H9 (cell line): ENCODE results near the gene VAMP2. TPM values are rescaled to one million over a fixed set of nuclear protein-coding genes. Genes with fewer than 3 reads are reported as not detected.

ENCODE experiments used
- DNase-seq: peaks from one replicate; pipeline ENCODE4 v3.0.0-alpha.2; 2017
- H2AFZ ChIP-seq: one replicate; pipeline ENCODE4 v1.6.1; 2013; ENCODE audit warnings: mild to moderate bottlenecking, low read length, control low read depth, moderate library complexity
- H2AK5ac ChIP-seq: 2 replicates; pipeline ENCODE4 v1.6.1; 2013; ENCODE audit warnings: low read length, control low read depth, mixed read lengths; ENCODE audit not compliant: insufficient read length
- H2BK120ac ChIP-seq: one replicate; pipeline ENCODE4 v1.6.1; 2013; ENCODE audit warnings: low read depth, mild to moderate bottlenecking, low read length, control low read depth, inconsistent platforms; ENCODE audit not compliant: poor library complexity, severe bottlenecking
- H2BK12ac ChIP-seq: 2 replicates; pipeline ENCODE4 v1.6.1; 2013; ENCODE audit warnings: low read length, control low read depth, mixed read lengths, low read depth; ENCODE audit not compliant: insufficient read length
- H2BK15ac ChIP-seq: 2 replicates; pipeline ENCODE4 v1.6.1; 2013; ENCODE audit warnings: low read depth, low read length, control low read depth
- H2BK20ac ChIP-seq: one replicate; pipeline ENCODE4 v1.6.1; 2013; ENCODE audit warnings: low read depth, mild to moderate bottlenecking, low read length, control low read depth, inconsistent platforms; ENCODE audit not compliant: poor library complexity, severe bottlenecking
- H2BK5ac ChIP-seq: 2 replicates; pipeline ENCODE4 v1.6.1; 2013; ENCODE audit warnings: low read length, control low read depth, mixed read lengths; ENCODE audit not compliant: insufficient read length
- H3K14ac ChIP-seq: 2 replicates; pipeline ENCODE4 v1.6.1; 2013; ENCODE audit warnings: low read length, control low read depth; ENCODE audit not compliant: insufficient read depth
- H3K18ac ChIP-seq: 2 replicates; pipeline ENCODE4 v1.6.1; 2013; ENCODE audit warnings: low read depth, mild to moderate bottlenecking, mixed read lengths, low read length, control low read depth; ENCODE audit not compliant: insufficient read length
- H3K23ac ChIP-seq: 2 replicates; pipeline ENCODE4 v1.6.1; 2013; ENCODE audit warnings: low read length, control low read depth, mixed read lengths, low read depth; ENCODE audit not compliant: insufficient read length
- H3K23me2 ChIP-seq: 2 replicates; pipeline ENCODE4 v1.6.1; 2013; ENCODE audit warnings: low read depth, mild to moderate bottlenecking, mixed read lengths, low read length, control low read depth; ENCODE audit not compliant: insufficient read length, poor library complexity, severe bottlenecking
- H3K27ac ChIP-seq: 2 replicates; pipeline ENCODE4 v1.5.1; 2013; ENCODE audit warnings: low read length, control low read depth, mixed read lengths, low read depth; ENCODE audit not compliant: insufficient read length
- H3K27me3 ChIP-seq: 2 replicates; pipeline ENCODE4 v1.6.1; 2013; ENCODE audit warnings: low read length, control low read depth, inconsistent platforms; ENCODE audit not compliant: insufficient read depth
- H3K4ac ChIP-seq: 2 replicates; pipeline ENCODE4 v1.6.1; 2013; ENCODE audit warnings: low read depth, mild to moderate bottlenecking, control low read depth, inconsistent platforms, low read length, moderate library complexity
- H3K4me1 ChIP-seq: 2 replicates; pipeline ENCODE4 v1.6.1; 2013; ENCODE audit warnings: low read length, control low read depth, inconsistent platforms; ENCODE audit not compliant: insufficient read depth
- H3K4me2 ChIP-seq: 2 replicates; pipeline ENCODE4 v1.6.1; 2013; ENCODE audit warnings: low read length, control low read depth, mixed read lengths; ENCODE audit not compliant: insufficient read length, insufficient read depth
- H3K56ac ChIP-seq: 2 replicates; pipeline ENCODE4 v1.6.1; 2013; ENCODE audit warnings: low read depth, mild to moderate bottlenecking, mixed read lengths, low read length, control low read depth; ENCODE audit not compliant: insufficient read length
- H3K79me1 ChIP-seq: 2 replicates; pipeline ENCODE4 v1.6.1; 2013; ENCODE audit warnings: low read depth, mild to moderate bottlenecking, moderate library complexity, low read length, control low read depth, inconsistent platforms; ENCODE audit not compliant: insufficient read depth, poor library complexity, severe bottlenecking
- H3K79me2 ChIP-seq: 2 replicates; pipeline ENCODE4 v1.6.1; 2013; ENCODE audit warnings: low read length, control low read depth, inconsistent platforms; ENCODE audit not compliant: insufficient read depth
- H3K9ac ChIP-seq: 2 replicates; pipeline ENCODE4 v1.6.1; 2013; ENCODE audit warnings: low read length, control low read depth, mixed read lengths; ENCODE audit not compliant: insufficient read length; ENCODE audit errors: extremely low read depth
- H3K9me3 ChIP-seq: one replicate; pipeline ENCODE4 v1.6.1; 2013; ENCODE audit warnings: low read depth, low read length, inconsistent platforms; ENCODE audit not compliant: control insufficient read depth
- H3T11ph ChIP-seq: one replicate; pipeline ENCODE4 v1.6.1; 2013; ENCODE audit warnings: mild to moderate bottlenecking, low read length, control low read depth, inconsistent platforms
- H4K20me1 ChIP-seq: one replicate; pipeline ENCODE4 v1.6.1; 2013; ENCODE audit not compliant: control insufficient read depth, insufficient read length, insufficient read depth
- H4K5ac ChIP-seq: 2 replicates; pipeline ENCODE4 v1.6.1; 2013; ENCODE audit warnings: low read depth, mild to moderate bottlenecking, mixed read lengths, low read length, control low read depth; ENCODE audit not compliant: insufficient read length
- H4K8ac ChIP-seq: replicated peaks from 2 replicates; pipeline ENCODE4 v1.6.1; 2013; ENCODE audit warnings: low read length, control low read depth, mixed read lengths, low read depth; ENCODE audit not compliant: insufficient read length
- H4K91ac ChIP-seq: 2 replicates; pipeline ENCODE4 v1.6.1; 2013; ENCODE audit warnings: low read depth, mild to moderate bottlenecking, moderate library complexity, mixed read lengths, low read length, control low read depth; ENCODE audit not compliant: insufficient read length
- H3K27ac Mint-ChIP-seq, 3 experiments: 2 replicates in 2 of 3; 3 replicates in 1 of 3; pipeline ENCODE4 v1.8.0; 2020 to 2021; ENCODE audit warnings: mixed read lengths in 3 of 3, mild to moderate bottlenecking in 1 of 3, moderate library complexity in 1 of 3
- H3K27me3 Mint-ChIP-seq: 2 replicates; pipeline ENCODE4 v1.8.0; 2021; ENCODE audit warnings: low read depth, mild to moderate bottlenecking, moderate library complexity, mixed read lengths
- H3K36me3 Mint-ChIP-seq, 3 experiments: 2 replicates in 2 of 3; 3 replicates in 1 of 3; pipeline ENCODE4 v1.8.0; 2020 to 2021; ENCODE audit warnings: low read depth in 3 of 3, mixed read lengths in 3 of 3; ENCODE audit not compliant: insufficient read depth in 1 of 3
- H3K4me1 Mint-ChIP-seq, 2 experiments: 2 replicates each; pipeline ENCODE4 v1.8.0; 2020; ENCODE audit warnings: mixed read lengths in 2 of 2
- H3K4me3 Mint-ChIP-seq, 2 experiments: 2 replicates in 1 of 2; 3 replicates in 1 of 2; pipeline ENCODE4 v1.8.0; 2020 to 2021; ENCODE audit warnings: mild to moderate bottlenecking in 2 of 2, mixed read lengths in 2 of 2, moderate library complexity in 1 of 2
- H3K9me3 Mint-ChIP-seq, 2 experiments: 2 replicates in 1 of 2; 3 replicates in 1 of 2; pipeline ENCODE4 v1.8.0; 2020; ENCODE audit warnings: mild to moderate bottlenecking in 2 of 2, mixed read lengths in 2 of 2, moderate library complexity in 1 of 2
- CTCF ChIP-seq: fragments of 200-600 bp; sonication (generic); conservative IDR thresholded peaks from 3 replicates; pipeline ENCODE4 v1.8.0; 2021; ENCODE audit warnings: antibody characterized with exemption, mild to moderate bottlenecking
- WGBS: extraction: QIAGEN DNeasy Blood & Tissue Kit; methylation state at CpG from one replicate; pipeline ENCODE4 v1.1.7; 2013; ENCODE audit warnings: missing lambda C conversion rate, low lambda C conversion rate, mixed read lengths; ENCODE audit not compliant: insufficient read length; ENCODE audit errors: extremely low coverage; 5-methylcytosine and 5-hydroxymethylcytosine counted together
- total RNA-seq: library from RNA; stranded (reverse); gene quantifications from 2 replicates; pipeline ENCODE4 v1.2.1, GENCODE V29; 2021

The VAMP2 gene
- total RNA-seq, 1 experiment from 2014 or later: 22.8 TPM

- H4K20me1 ChIP-seq: no peaks in the 10 kb centered on the region
- H3K18ac ChIP-seq: no peak overlapping the region
- Mint-ChIP-seq H3K36me3 (peaks cover 36 to 68% (median 57%) of the 10 kb centered on the region in 3 experiments), H3K4me3 (no peak overlapping the region), H3K27me3 (no peaks in the 10 kb centered on the region; the same call in 1 of the 2 replicates), H3K4me1 (peaks cover 2 to 4% of the 10 kb centered on the region in 2 experiments), H3K9me3 (no peaks in the 10 kb centered on the region), H3K27ac (no peak overlapping the region)
- H3K27ac ChIP-seq: no peak overlapping the region
- H3K56ac ChIP-seq: no peak overlapping the region
- H2AFZ ChIP-seq: no peak overlapping the region
- no peak overlapping the region for H3K9ac ChIP-seq
- no peak for DNase-seq
- H3K79me1 ChIP-seq: peaks cover 2% of the 10 kb centered on the region
- no peaks in the 10 kb centered on the region for H3K27me3 ChIP-seq
- H3K4ac ChIP-seq: no peak overlapping the region
- H2BK12ac ChIP-seq: no peak overlapping the region
- no peak overlapping the region for H3K4me2 ChIP-seq
- no peaks in the 10 kb centered on the region for H3K4me1 ChIP-seq
- H4K8ac ChIP-seq: no peak overlapping the region
- no CpG with 5 or more reads among the region's 14 CpGs for WGBS
- H3T11ph ChIP-seq: no peak overlapping the region
- H2AK5ac ChIP-seq: no peak overlapping the region
- no peak overlapping the region for H3K14ac ChIP-seq
- no peaks in the 10 kb centered on the region for H3K79me2 ChIP-seq
- H2BK15ac ChIP-seq: no peak overlapping the region
- H2BK120ac ChIP-seq: no peak overlapping the region
- no peak for TF ChIP-seq CTCF
- no peak overlapping the region for H2BK5ac ChIP-seq
- H3K9me3 ChIP-seq: no peaks in the 10 kb centered on the region
- no peak overlapping the region for H4K91ac ChIP-seq
- H3K23me2 ChIP-seq: peaks cover 4% of the 10 kb centered on the region
- H4K5ac ChIP-seq: no peak overlapping the region
- no peak overlapping the region for H3K23ac ChIP-seq
- no peak overlapping the region for H2BK20ac ChIP-seq
These were observed 16.2 kb downstream of the VAMP2 start for GRCh38 chr17:8146381-8147140.
